CD4-positive, alpha-beta T cell treated with Interleukin-4 for 1 hour (primary cell): ENCODE results near the gene SAP25.
"Not testable (repeated sequence)": the region's sequence is repeated elsewhere in the genome, so short reads cannot be mapped to it uniquely, and the experiment has no call there.

Experiments used
- DNase-seq, 2 donors: peaks; one replicate each; pipeline ENCODE4 v3.0.0-alpha.2; 2020 to 2022

Gene SAP25

GRCh38 chr7:100575206-100575631 lies 1.5 kb upstream of the SAP25 start:
- no peak for DNase-seq

GRCh38 chr7:100574362-100575205 lies 884 bp upstream of the SAP25 start:
- no peak for DNase-seq

GRCh38 chr7:100572949-100573675 lies 588 bp downstream of the SAP25 start:
- no peak for DNase-seq

GRCh38 chr7:100572281-100572948 lies 1.3 kb downstream of the SAP25 start:
- no peak for DNase-seq

GRCh38 chr7:100571829-100572116 lies 1.9 kb downstream of the SAP25 start:
- DNase-seq = no peak

GRCh38 chr7:100570954-100571828 lies 2.5 kb downstream of the SAP25 start:
- DNase-seq = no peak

- DNase-seq = peak; percentile 49 to 61
Measured at GRCh38 chr7:100568896-100569844, 4.5 kb downstream of the SAP25 start.

GRCh38 chr7:100568176-100568895 lies 5.4 kb downstream of the SAP25 start:
- DNase-seq = no peak

- DNase-seq = no peak
Measured at GRCh38 chr7:100567751-100568175, 5.9 kb downstream of the SAP25 start.

GRCh38 chr7:100567031-100567730 lies 6.5 kb downstream of the SAP25 start:
- DNase-seq = no peak

GRCh38 chr7:100566018-100566531 lies 7.6 kb downstream of the SAP25 start:
- DNase-seq = no peak

GRCh38 chr7:100565133-100565571 lies 8.5 kb downstream of the SAP25 start:
- DNase-seq = no peak

GRCh38 chr7:100564405-100564804 lies 9.3 kb downstream of the SAP25 start:
- DNase-seq = not testable (repeated sequence)

- DNase-seq = peak; percentile 80 to 86
Measured at GRCh38 chr7:100563809-100564400, 9.8 kb downstream of the SAP25 start.

- no peak for DNase-seq
Measured at GRCh38 chr7:100563100-100563564, 10.6 kb downstream of the SAP25 start.

GRCh38 chr7:100562195-100563099 lies 11.3 kb downstream of the SAP25 start:
- no peak for DNase-seq

- DNase-seq = no peak
Measured at GRCh38 chr7:100561491-100562194, 12.1 kb downstream of the SAP25 start.
